ENCODE results near the gene KANSL1. TPM values are rescaled to one million over a fixed set of nuclear protein-coding genes. Genes with fewer than 3 reads are reported as not detected.

Gene KANSL1
- total RNA-seq, 1 experiment from 2014 or later, result 55.5 TPM

DNA sequence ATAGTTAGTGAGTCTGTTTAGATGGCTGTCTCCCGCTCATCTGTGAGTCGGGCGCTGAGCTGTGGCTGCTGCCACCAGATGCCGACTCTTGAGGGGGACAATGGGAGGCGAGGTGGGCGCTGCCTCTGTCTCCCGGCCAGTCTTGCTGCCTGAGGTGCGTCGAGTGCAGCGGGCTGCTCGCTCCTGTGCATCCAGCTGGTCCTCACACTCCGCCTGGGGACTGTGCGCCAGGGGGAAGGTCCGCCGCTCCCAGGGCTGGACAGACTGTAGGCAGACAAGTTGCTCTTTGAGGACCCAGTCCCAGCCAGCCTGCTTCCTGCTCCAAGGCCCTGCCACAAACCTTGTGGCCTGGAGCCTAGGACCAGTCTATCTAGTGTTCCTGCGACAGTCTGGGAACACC lies 161.8 kb downstream of the KANSL1 start:
- DNase-seq (ENCODE audit: low read depth, low spot score), result no peak
- no peaks in the 10 kb centered on the region for H3K4me1 ChIP-seq (ENCODE audit: control insufficient read depth, insufficient read depth, low read length)
- in situ Hi-C loops (cut with HindIII; ENCODE audit: low pct_unique_long_range_greater_than_20kb, low sequenced_read_pairs), result no loop called here
- H3K27me3 ChIP-seq (ENCODE audit: control insufficient read depth, insufficient read depth, low read length), result no peaks in the 10 kb centered on the region
- TF ChIP-seq POLR2AphosphoS5 (IDR thresholded peaks at IDR 0.05; ENCODE audit: low read depth, low read length) (no peak), SIN3A (IDR thresholded peaks at IDR 0.05; ENCODE audit: borderline replicate concordance, insufficient read depth, low read depth, low read length) (no peak), TCF7L2 (IDR thresholded peaks at IDR 0.05; ENCODE audit: low read depth, low read length) (no peak)
- TF ChIP-seq, protein P1, sequence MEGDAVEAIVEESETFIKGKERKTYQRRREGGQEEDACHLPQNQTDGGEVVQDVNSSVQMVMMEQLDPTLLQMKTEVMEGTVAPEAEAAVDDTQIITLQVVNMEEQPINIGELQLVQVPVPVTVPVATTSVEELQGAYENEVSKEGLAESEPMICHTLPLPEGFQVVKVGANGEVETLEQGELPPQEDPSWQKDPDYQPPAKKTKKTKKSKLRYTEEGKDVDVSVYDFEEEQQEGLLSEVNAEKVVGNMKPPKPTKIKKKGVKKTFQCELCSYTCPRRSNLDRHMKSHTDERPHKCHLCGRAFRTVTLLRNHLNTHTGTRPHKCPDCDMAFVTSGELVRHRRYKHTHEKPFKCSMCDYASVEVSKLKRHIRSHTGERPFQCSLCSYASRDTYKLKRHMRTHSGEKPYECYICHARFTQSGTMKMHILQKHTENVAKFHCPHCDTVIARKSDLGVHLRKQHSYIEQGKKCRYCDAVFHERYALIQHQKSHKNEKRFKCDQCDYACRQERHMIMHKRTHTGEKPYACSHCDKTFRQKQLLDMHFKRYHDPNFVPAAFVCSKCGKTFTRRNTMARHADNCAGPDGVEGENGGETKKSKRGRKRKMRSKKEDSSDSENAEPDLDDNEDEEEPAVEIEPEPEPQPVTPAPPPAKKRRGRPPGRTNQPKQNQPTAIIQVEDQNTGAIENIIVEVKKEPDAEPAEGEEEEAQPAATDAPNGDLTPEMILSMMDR (IDR thresholded peaks at IDR 0.05), result no peak
- TF ChIP-seq, protein P2, sequence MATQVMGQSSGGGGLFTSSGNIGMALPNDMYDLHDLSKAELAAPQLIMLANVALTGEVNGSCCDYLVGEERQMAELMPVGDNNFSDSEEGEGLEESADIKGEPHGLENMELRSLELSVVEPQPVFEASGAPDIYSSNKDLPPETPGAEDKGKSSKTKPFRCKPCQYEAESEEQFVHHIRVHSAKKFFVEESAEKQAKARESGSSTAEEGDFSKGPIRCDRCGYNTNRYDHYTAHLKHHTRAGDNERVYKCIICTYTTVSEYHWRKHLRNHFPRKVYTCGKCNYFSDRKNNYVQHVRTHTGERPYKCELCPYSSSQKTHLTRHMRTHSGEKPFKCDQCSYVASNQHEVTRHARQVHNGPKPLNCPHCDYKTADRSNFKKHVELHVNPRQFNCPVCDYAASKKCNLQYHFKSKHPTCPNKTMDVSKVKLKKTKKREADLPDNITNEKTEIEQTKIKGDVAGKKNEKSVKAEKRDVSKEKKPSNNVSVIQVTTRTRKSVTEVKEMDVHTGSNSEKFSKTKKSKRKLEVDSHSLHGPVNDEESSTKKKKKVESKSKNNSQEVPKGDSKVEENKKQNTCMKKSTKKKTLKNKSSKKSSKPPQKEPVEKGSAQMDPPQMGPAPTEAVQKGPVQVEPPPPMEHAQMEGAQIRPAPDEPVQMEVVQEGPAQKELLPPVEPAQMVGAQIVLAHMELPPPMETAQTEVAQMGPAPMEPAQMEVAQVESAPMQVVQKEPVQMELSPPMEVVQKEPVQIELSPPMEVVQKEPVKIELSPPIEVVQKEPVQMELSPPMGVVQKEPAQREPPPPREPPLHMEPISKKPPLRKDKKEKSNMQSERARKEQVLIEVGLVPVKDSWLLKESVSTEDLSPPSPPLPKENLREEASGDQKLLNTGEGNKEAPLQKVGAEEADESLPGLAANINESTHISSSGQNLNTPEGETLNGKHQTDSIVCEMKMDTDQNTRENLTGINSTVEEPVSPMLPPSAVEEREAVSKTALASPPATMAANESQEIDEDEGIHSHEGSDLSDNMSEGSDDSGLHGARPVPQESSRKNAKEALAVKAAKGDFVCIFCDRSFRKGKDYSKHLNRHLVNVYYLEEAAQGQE (IDR thresholded peaks at IDR 0.05; ENCODE audit: insufficient read depth in 1 of 2, low read depth in 2 of 2, low read length in 1 of 2), result no peak
- no peak overlapping the region for H3K4me3 ChIP-seq (ENCODE audit: low read depth in 2 of 2, low read length in 2 of 2)
- CTCF ChIA-PET, result no interaction called here
- BruUV-seq (replicated peaks), result no TSS peak
- no peaks in the 10 kb centered on the region for H3K9me3 ChIP-seq (ENCODE audit: control insufficient read depth, insufficient read depth, low read depth, low read length)
- no peak for ATAC-seq
- no peak overlapping the region for H3K27ac ChIP-seq (ENCODE audit: low read length)
- H3K36me3 ChIP-seq (ENCODE audit: control insufficient read depth, insufficient read depth, low read length), result peaks cover 11% of the 10 kb centered on the region
- intact Hi-C loops (cut with micrococcal nuclease; ENCODE audit: unreplicated experiment), result no loop called here
- POLR2A ChIA-PET, result no interaction called here

DNA sequence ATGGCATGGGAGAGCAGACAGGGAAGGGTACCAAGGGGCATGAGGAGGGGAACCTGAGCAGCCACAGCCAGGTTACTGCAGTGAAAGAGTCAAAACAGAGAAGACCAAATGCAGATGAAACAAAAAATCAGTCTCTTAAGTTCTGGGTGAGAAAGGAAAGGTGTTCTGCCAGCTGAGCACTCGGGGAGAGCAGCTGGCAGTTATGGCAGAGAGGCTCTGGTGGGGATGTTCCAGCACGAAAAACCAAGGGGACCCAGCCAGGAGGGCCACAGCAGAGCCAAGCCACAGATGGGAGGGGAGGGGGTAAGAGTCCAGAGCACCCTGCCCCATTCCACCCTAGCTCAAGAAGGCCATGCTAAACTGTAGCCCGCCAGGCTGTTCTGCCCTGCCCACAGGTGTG lies 162.5 kb downstream of the KANSL1 start:
- BruUV-seq (replicated peaks), result no TSS peak
- Histone ChIP-seq H3K4me1 (ENCODE audit: control insufficient read depth, insufficient read depth, low read length) (no peaks in the 10 kb centered on the region), H3K9me3 (ENCODE audit: control insufficient read depth, insufficient read depth, low read depth, low read length) (no peaks in the 10 kb centered on the region), H3K36me3 (ENCODE audit: control insufficient read depth, insufficient read depth, low read length) (peaks cover 8% of the 10 kb centered on the region), H3K4me3 (ENCODE audit: low read depth in 2 of 2, low read length in 2 of 2) (no peak overlapping the region), H3K27ac (ENCODE audit: low read length) (no peak overlapping the region), H3K27me3 (ENCODE audit: control insufficient read depth, insufficient read depth, low read length) (no peaks in the 10 kb centered on the region)
- ChIA-PET POLR2A (no interaction called here), CTCF (no interaction called here)
- intact Hi-C loops (cut with micrococcal nuclease; ENCODE audit: unreplicated experiment), result no loop called here
- TF ChIP-seq, protein P1 (IDR thresholded peaks at IDR 0.05), result no peak
- TF ChIP-seq, protein P2 (IDR thresholded peaks at IDR 0.05; ENCODE audit: insufficient read depth in 1 of 2, low read depth in 2 of 2, low read length in 1 of 2), result no peak
- TF ChIP-seq TCF7L2 (IDR thresholded peaks at IDR 0.05; ENCODE audit: low read depth, low read length), result no peak
- TF ChIP-seq POLR2AphosphoS5 (IDR thresholded peaks at IDR 0.05; ENCODE audit: low read depth, low read length), result no peak
- no peak for TF ChIP-seq SIN3A (IDR thresholded peaks at IDR 0.05; ENCODE audit: borderline replicate concordance, insufficient read depth, low read depth, low read length)
- ATAC-seq (no peak), DNase-seq (ENCODE audit: low read depth, low spot score) (no peak)
- in situ Hi-C loops (cut with HindIII; ENCODE audit: low pct_unique_long_range_greater_than_20kb, low sequenced_read_pairs), result no loop called here
